HFFc6 (cell line): Measurements from ENCODE around the gene AUTS2. TPM values are rescaled to one million over a fixed set of nuclear protein-coding genes. Genes with fewer than 3 reads are reported as not detected.

Experiments
- DNase-seq: peaks from one replicate; pipeline ENCODE4 v3.0.0-alpha.2; 2018
- H3K27ac Mint-ChIP-seq: 2 replicates; pipeline ENCODE4 v1.8.0; 2020; ENCODE audit warnings: mild to moderate bottlenecking, mixed read lengths
- H3K27me3 Mint-ChIP-seq: 2 replicates; pipeline ENCODE4 v1.8.0; 2021; ENCODE audit warnings: mild to moderate bottlenecking, moderate library complexity, mixed read lengths; ENCODE audit not compliant: insufficient read depth
- H3K36me3 Mint-ChIP-seq: 2 replicates; pipeline ENCODE4 v1.8.0; 2021; ENCODE audit warnings: low read depth, mixed read lengths
- H3K4me1 Mint-ChIP-seq: 2 replicates; pipeline ENCODE4 v1.8.0; 2020; ENCODE audit warnings: low read depth, mixed read lengths
- H3K4me3 Mint-ChIP-seq: 2 replicates; pipeline ENCODE4 v1.8.0; 2020; ENCODE audit warnings: mild to moderate bottlenecking, moderate library complexity, mixed read lengths
- H3K9me3 Mint-ChIP-seq: 2 replicates; pipeline ENCODE4 v1.8.0; 2020; ENCODE audit warnings: mild to moderate bottlenecking, mixed read lengths
- total RNA-seq, 6 experiments: library from RNA; stranded (reverse); fragmentation: NEBNext Ultra II Directional; extraction: Animal tissue kit (Norgen Biotek cat#: 25700); gene quantifications; 2 replicates in 1 of 6; 3 replicates in 5 of 6; pipeline ENCODE4 v1.2.3, GENCODE V29; 2021
- TF ChIP-seq, protein P1 (sequence below): fragments of 200-600 bp; sonication (generic); IDR thresholded peaks from 2 replicates; pipeline ENCODE4 v1.5.0; 2021; ENCODE audit warnings: antibody characterized with exemption, mild to moderate bottlenecking

AUTS2 gene
- total RNA-seq, 6 experiments from 2014 or later: 0.02 to 0.19 (median 0.16) TPM; not detected in 2

- H3K4me3 Mint-ChIP-seq: no peak overlapping the region
- peaks cover 28% of the 10 kb centered on the region for H3K9me3 Mint-ChIP-seq
- TF ChIP-seq, protein P1, sequence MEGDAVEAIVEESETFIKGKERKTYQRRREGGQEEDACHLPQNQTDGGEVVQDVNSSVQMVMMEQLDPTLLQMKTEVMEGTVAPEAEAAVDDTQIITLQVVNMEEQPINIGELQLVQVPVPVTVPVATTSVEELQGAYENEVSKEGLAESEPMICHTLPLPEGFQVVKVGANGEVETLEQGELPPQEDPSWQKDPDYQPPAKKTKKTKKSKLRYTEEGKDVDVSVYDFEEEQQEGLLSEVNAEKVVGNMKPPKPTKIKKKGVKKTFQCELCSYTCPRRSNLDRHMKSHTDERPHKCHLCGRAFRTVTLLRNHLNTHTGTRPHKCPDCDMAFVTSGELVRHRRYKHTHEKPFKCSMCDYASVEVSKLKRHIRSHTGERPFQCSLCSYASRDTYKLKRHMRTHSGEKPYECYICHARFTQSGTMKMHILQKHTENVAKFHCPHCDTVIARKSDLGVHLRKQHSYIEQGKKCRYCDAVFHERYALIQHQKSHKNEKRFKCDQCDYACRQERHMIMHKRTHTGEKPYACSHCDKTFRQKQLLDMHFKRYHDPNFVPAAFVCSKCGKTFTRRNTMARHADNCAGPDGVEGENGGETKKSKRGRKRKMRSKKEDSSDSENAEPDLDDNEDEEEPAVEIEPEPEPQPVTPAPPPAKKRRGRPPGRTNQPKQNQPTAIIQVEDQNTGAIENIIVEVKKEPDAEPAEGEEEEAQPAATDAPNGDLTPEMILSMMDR: no peak
- H3K27ac Mint-ChIP-seq: no peak overlapping the region
- no peak for DNase-seq
- no peaks in the 10 kb centered on the region for H3K4me1 Mint-ChIP-seq
- H3K27me3 Mint-ChIP-seq: peaks cover 1% of the 10 kb centered on the region; the same call in 1 of the 2 replicates
- H3K36me3 Mint-ChIP-seq: no peaks in the 10 kb centered on the region
These were observed 1070.5 kb downstream of the AUTS2 start for GRCh38 chr7:70668606-70669358.

GRCh38 chr7:70669854-70670253 is 1071.6 kb downstream of the AUTS2 start:
- no peak overlapping the region for H3K27ac Mint-ChIP-seq
- DNase-seq: no peak
- no peaks in the 10 kb centered on the region for H3K36me3 Mint-ChIP-seq
- peaks cover 30% of the 10 kb centered on the region for H3K9me3 Mint-ChIP-seq
- peaks cover 1% of the 10 kb centered on the region; the same call in 1 of the 2 replicates for H3K27me3 Mint-ChIP-seq
- H3K4me3 Mint-ChIP-seq: no peak overlapping the region
- H3K4me1 Mint-ChIP-seq: no peaks in the 10 kb centered on the region
- TF ChIP-seq, protein P1: no peak

GRCh38 chr7:70670288-70670687 is 1072.0 kb downstream of the AUTS2 start:
- TF ChIP-seq, protein P1: no peak
- Mint-ChIP-seq H3K9me3 (peaks cover 33% of the 10 kb centered on the region), H3K4me1 (no peaks in the 10 kb centered on the region), H3K27me3 (peaks cover 1% of the 10 kb centered on the region; the same call in 1 of the 2 replicates), H3K36me3 (no peaks in the 10 kb centered on the region), H3K27ac (no peak overlapping the region), H3K4me3 (no peak overlapping the region)
- no peak for DNase-seq

- Mint-ChIP-seq H3K4me1 (no peaks in the 10 kb centered on the region), H3K36me3 (no peaks in the 10 kb centered on the region; the same call in 1 of the 2 replicates), H3K27ac (no peak overlapping the region), H3K4me3 (no peak overlapping the region), H3K27me3 (peaks cover 1% of the 10 kb centered on the region; the same call in 1 of the 2 replicates), H3K9me3 (peaks cover 47% of the 10 kb centered on the region)
- no peak for DNase-seq
- TF ChIP-seq, protein P1: no peak
These were observed 1075.7 kb downstream of the AUTS2 start for GRCh38 chr7:70673778-70674570.

DNA sequence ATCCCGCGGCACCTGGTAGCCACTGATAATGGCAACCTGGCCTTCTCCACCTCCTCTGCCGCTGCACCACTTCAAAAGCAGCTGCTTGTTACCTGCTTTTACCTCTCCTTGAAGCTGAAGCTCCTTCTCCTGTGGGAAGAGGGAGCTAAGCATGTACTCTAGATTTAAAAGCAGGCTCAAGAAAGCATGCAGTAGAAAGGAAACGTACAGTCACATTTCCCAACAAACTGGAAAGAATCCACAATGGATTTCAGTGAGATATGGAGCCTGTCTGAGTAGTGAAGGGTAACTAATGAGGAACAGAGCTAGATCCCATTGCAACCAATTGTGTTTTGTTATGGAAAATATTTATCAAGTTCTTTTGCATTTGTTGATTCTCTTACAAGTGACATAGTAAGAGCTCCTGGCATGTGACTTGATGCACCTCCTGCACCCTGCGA is 1076.3 kb downstream of the AUTS2 start:
- no peak overlapping the region for H3K4me3 Mint-ChIP-seq
- H3K9me3 Mint-ChIP-seq: peaks cover 49% of the 10 kb centered on the region
- TF ChIP-seq, protein P1: no peak
- no peak overlapping the region for H3K27ac Mint-ChIP-seq
- H3K27me3 Mint-ChIP-seq: peaks cover 1% of the 10 kb centered on the region; the same call in 1 of the 2 replicates
- H3K4me1 Mint-ChIP-seq: no peaks in the 10 kb centered on the region
- DNase-seq: no peak
- no peaks in the 10 kb centered on the region; the same call in 1 of the 2 replicates for H3K36me3 Mint-ChIP-seq
